ENCODE measurements around the gene PTPRJ.

- TF ChIP-seq RAD21 (IDR thresholded peaks at IDR 0.05) (no peak), CTCF (IDR thresholded peaks at IDR 0.05; ENCODE audit: low read depth, low read length, missing input control) (no peak), HNF4G (IDR thresholded peaks at IDR 0.05) (no peak), GABPA (IDR thresholded peaks at IDR 0.05 in 1 of 2, conservative IDR thresholded peaks at IDR 0.05 in 1 of 2) (no peak), EGR1 (IDR thresholded peaks at IDR 0.05; ENCODE audit: low read depth in 2 of 2) (no peak), JUND (IDR thresholded peaks at IDR 0.05) (no peak), ATF3 (IDR thresholded peaks at IDR 0.05) (no peak), FOXA1 (IDR thresholded peaks at IDR 0.05) (no peak), RXRA (IDR thresholded peaks at IDR 0.05) (no peak), TAF1 (conservative IDR thresholded peaks at IDR 0.05) (no peak)
These were observed 78.4 kb downstream of the PTPRJ start for GRCh38 chr11:48058788-48059187.

Measured in liver (tissue), 3 donors.